Gastroesophageal sphincter (tissue), 3 donors: ENCODE measurements around the gene HCRTR1.

Experiments used
- POLR2AphosphoS5 ChIP-seq: sonication (generic); formaldehyde crosslinking; IDR thresholded peaks from one replicate; pipeline ENCODE4 v1.6.1; 2017; ENCODE audit warnings: antibody characterized with exemption
- TF ChIP-seq, protein P1 (sequence below), 4 experiments: fragments of 200-600 bp in 2 of 4; fragments of 450-650 bp in 2 of 4; sonication (generic) in 1 of 4; IDR thresholded peaks; one replicate each; pipeline ENCODE4 v1.5.1; 2017 to 2019; ENCODE audit warnings: antibody characterized with exemption in 4 of 4, mild to moderate bottlenecking in 2 of 4, moderate library complexity in 2 of 4

DNA sequence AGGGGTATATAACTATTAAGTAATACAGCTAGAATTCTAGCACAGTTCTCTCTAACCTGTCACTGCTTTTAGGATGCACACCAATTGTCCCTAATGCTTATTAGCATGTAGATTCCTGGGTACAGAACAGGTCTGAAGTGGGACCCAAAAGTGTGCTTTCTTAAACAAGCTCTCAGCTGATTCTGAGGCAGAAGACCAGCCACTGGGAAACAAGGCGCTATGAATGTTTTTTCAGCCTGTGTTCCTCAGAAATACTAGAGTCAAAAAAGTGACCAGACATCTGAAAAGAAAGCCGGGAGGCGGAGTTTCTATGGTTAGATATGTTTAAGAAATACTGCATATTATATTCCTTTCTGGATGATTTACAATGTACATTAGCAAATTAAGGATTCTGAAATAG, 25.4 kb downstream of the HCRTR1 start:
- TF ChIP-seq, protein P1, sequence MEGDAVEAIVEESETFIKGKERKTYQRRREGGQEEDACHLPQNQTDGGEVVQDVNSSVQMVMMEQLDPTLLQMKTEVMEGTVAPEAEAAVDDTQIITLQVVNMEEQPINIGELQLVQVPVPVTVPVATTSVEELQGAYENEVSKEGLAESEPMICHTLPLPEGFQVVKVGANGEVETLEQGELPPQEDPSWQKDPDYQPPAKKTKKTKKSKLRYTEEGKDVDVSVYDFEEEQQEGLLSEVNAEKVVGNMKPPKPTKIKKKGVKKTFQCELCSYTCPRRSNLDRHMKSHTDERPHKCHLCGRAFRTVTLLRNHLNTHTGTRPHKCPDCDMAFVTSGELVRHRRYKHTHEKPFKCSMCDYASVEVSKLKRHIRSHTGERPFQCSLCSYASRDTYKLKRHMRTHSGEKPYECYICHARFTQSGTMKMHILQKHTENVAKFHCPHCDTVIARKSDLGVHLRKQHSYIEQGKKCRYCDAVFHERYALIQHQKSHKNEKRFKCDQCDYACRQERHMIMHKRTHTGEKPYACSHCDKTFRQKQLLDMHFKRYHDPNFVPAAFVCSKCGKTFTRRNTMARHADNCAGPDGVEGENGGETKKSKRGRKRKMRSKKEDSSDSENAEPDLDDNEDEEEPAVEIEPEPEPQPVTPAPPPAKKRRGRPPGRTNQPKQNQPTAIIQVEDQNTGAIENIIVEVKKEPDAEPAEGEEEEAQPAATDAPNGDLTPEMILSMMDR (IDR thresholded peaks at IDR 0.05): no peak
- TF ChIP-seq POLR2AphosphoS5: no peak
